Gastrocnemius medialis (tissue), 4 donors: Measurements from ENCODE around the gene MAPK8. TPM values are rescaled to one million over a fixed set of nuclear protein-coding genes. Genes with fewer than 3 reads are reported as not detected.

Experiments
- ATAC-seq, 2 donors: fragments of 150-250 bp; one replicate each; pipeline ENCODE4 v1.9.1; 2016
- DNase-seq, 2 donors: peaks; one replicate each; pipeline ENCODE4 v3.0.0-alpha.2; 2019
- H3K27ac ChIP-seq, 4 donors: fragments of 200-600 bp; sonication (generic); 1 replicate in 1 of 4; 2 replicates in 3 of 4; pipeline ENCODE4 v1.5.1; 2016 to 2018; ENCODE audit warnings: mild to moderate bottlenecking in 2 of 4, moderate library complexity in 1 of 4
- H3K27me3 ChIP-seq, 3 donors: fragments of 200-600 bp; sonication (generic) in 2 of 3; 1 replicate in 1 of 3; 2 replicates in 2 of 3; pipeline versions ENCODE4 v1.5.1 to v1.6.0; 2016 to 2019; ENCODE audit warnings: mild to moderate bottlenecking in 1 of 3, moderate library complexity in 1 of 3
- H3K36me3 ChIP-seq, 2 donors: fragments of 200-600 bp; sonication (generic) in 1 of 2; one replicate each; pipeline ENCODE4 v1.5.1; 2017 to 2018
- H3K4me1 ChIP-seq, 2 donors: fragments of 200-600 bp; sonication (generic) in 1 of 2; one replicate each; pipeline ENCODE4 v1.5.1; 2016 to 2017; ENCODE audit warnings: mild to moderate bottlenecking in 2 of 2
- H3K4me3 ChIP-seq, 4 donors: fragments of 200-600 bp; sonication (generic) in 3 of 4; 1 replicate in 1 of 4; 2 replicates in 3 of 4; pipeline ENCODE4 v1.5.1; 2016 to 2019; ENCODE audit warnings: mild to moderate bottlenecking in 2 of 4
- H3K9me3 ChIP-seq, 3 donors: fragments of 200-600 bp; sonication (generic) in 2 of 3; 1 replicate in 1 of 3; 2 replicates in 2 of 3; pipeline ENCODE4 v1.5.1; 2016 to 2019
- POLR2A ChIP-seq, 2 donors: fragments of 450-650 bp; IDR thresholded peaks; one replicate each; pipeline ENCODE4 v1.6.1; 2017; ENCODE audit warnings: antibody characterized with exemption in 2 of 2, mild to moderate bottlenecking in 2 of 2, moderate library complexity in 2 of 2
- in situ Hi-C, 4 donors: fragments of 200-750 bp; cut with MboI; loops; one replicate each; pipeline versions ENCODE4 v1.15.0 to v1.8.0; 2017; ENCODE audit warnings: low sequenced_read_pairs in 4 of 4
- intact Hi-C: fragments of 100-400 bp; cut with DNase I; formaldehyde crosslinking; loops from one replicate; pipeline ENCODE4 v1.15.1; 2023; ENCODE audit warnings: low total_unique reads
- total RNA-seq, 4 donors: library from RNA; depleted of rRNA; stranded (reverse); fragments of >200 nt; gene quantifications; one replicate each; pipeline versions ENCODE4 v1.1.0 to v1.2.3, GENCODE V29; 2016
- TF ChIP-seq, protein P1 (sequence below), 5 experiments: fragments of 450-650 bp in 3 of 5; fragments of 200-600 bp in 2 of 5; sonication (generic) in 2 of 5; IDR thresholded peaks in 4 of 5; conservative IDR thresholded peaks in 1 of 5; 1 replicate in 4 of 5; 2 replicates in 1 of 5; pipeline ENCODE4 v1.5.1; 2016 to 2019; ENCODE audit warnings: antibody characterized with exemption in 5 of 5, mild to moderate bottlenecking in 3 of 5, moderate library complexity in 3 of 5

MAPK8 gene
- total RNA-seq, 4 donors from 2014 or later, result 25.6 to 52.1 (median 35.4) TPM

GRCh38 chr10:48309711-48310226, 3.3 kb downstream of the MAPK8 start:
- DNase-seq (no peak), ATAC-seq (no peak)
- no peaks in the 10 kb centered on the region for H3K9me3 ChIP-seq
- intact Hi-C loops (loop anchor here (5.0 to 10.0 kb wide), 2 partner anchors 348 to 1215 kb away; no protein-coding TSS in a partner anchor), in situ Hi-C loops (no loop called here)
- H3K4me3 ChIP-seq, result no peak overlapping the region
- peaks cover 38 to 40% of the 10 kb centered on the region in 2 donors for H3K4me1 ChIP-seq
- H3K27me3 ChIP-seq, result no peaks in the 10 kb centered on the region
- no peaks in the 10 kb centered on the region for H3K36me3 ChIP-seq
- no peak overlapping the region for H3K27ac ChIP-seq
- TF ChIP-seq, protein P1, sequence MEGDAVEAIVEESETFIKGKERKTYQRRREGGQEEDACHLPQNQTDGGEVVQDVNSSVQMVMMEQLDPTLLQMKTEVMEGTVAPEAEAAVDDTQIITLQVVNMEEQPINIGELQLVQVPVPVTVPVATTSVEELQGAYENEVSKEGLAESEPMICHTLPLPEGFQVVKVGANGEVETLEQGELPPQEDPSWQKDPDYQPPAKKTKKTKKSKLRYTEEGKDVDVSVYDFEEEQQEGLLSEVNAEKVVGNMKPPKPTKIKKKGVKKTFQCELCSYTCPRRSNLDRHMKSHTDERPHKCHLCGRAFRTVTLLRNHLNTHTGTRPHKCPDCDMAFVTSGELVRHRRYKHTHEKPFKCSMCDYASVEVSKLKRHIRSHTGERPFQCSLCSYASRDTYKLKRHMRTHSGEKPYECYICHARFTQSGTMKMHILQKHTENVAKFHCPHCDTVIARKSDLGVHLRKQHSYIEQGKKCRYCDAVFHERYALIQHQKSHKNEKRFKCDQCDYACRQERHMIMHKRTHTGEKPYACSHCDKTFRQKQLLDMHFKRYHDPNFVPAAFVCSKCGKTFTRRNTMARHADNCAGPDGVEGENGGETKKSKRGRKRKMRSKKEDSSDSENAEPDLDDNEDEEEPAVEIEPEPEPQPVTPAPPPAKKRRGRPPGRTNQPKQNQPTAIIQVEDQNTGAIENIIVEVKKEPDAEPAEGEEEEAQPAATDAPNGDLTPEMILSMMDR (IDR thresholded peaks at IDR 0.05 in 4 of 5, conservative IDR thresholded peaks at IDR 0.05 in 1 of 5), result peak in 1 of 5 experiments; percentile 31
- no peak for TF ChIP-seq POLR2A (IDR thresholded peaks at IDR 0.05)

DNA sequence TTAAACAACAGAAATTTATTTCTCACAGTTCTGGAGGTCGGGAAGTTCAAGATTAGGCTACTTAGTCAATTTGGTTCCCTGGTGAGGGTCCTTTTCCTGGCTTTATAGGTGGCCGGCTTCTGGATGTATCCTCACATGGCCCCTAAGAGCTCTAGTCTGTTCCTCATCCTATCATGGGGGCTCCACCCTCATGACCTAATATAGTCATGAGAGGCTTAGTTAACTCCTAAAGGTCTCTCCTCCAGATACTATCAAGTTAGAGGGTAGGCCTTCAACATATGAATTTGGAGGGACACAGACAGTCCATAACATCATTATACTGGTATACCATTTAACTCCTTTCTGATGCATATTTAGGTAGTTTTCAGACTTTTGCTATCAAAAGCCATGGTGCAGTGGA, 7.6 kb downstream of the MAPK8 start:
- Histone ChIP-seq H3K9me3 (no peaks in the 10 kb centered on the region), H3K27me3 (no peaks in the 10 kb centered on the region), H3K36me3 (no peaks in the 10 kb centered on the region), H3K27ac (no peak overlapping the region), H3K4me3 (no peak overlapping the region), H3K4me1 (peaks cover 23 to 40% of the 10 kb centered on the region in 2 donors)
- in situ Hi-C loops, result no loop called here
- ATAC-seq (no peak), DNase-seq (no peak)
- intact Hi-C loops, result loop anchor here (10.0 kb wide), 1 partner anchor 1211 kb away; no protein-coding TSS in a partner anchor
- TF ChIP-seq, protein P1 (IDR thresholded peaks at IDR 0.05 in 4 of 5, conservative IDR thresholded peaks at IDR 0.05 in 1 of 5), result no peak
- no peak for TF ChIP-seq POLR2A (IDR thresholded peaks at IDR 0.05)

DNA sequence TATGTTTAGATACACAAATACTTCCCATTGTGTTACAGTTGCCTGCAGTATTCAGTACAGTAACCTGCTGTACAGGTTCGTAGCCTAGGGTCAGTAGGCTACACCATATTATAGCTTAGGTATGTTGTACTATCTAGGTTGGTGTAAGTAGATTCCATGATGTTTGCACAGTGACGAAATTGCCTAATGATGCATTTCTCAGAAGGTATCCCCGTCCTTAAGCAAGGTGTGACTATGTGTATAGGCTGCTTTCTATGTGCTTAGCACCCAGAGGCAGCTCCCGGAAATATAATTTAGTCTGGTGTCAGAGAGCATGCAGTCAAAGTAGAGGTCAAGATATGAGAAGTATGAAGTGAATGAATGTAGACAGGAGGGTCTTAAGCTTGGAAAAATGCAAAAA, 9.8 kb downstream of the MAPK8 start:
- Histone ChIP-seq H3K27ac (no peak overlapping the region), H3K9me3 (no peaks in the 10 kb centered on the region), H3K4me1 (peaks cover 5 to 20% of the 10 kb centered on the region in 2 donors), H3K27me3 (no peaks in the 10 kb centered on the region), H3K4me3 (no peak overlapping the region), H3K36me3 (no peaks in the 10 kb centered on the region)
- ATAC-seq (no peak), DNase-seq (no peak)
- intact Hi-C loops, result loop anchor here (10.0 kb wide), 1 partner anchor 1209 kb away; no protein-coding TSS in a partner anchor
- TF ChIP-seq, protein P1 (IDR thresholded peaks at IDR 0.05 in 4 of 5, conservative IDR thresholded peaks at IDR 0.05 in 1 of 5), result no peak
- TF ChIP-seq POLR2A (IDR thresholded peaks at IDR 0.05), result no peak
- in situ Hi-C loops, result no loop called here

DNA sequence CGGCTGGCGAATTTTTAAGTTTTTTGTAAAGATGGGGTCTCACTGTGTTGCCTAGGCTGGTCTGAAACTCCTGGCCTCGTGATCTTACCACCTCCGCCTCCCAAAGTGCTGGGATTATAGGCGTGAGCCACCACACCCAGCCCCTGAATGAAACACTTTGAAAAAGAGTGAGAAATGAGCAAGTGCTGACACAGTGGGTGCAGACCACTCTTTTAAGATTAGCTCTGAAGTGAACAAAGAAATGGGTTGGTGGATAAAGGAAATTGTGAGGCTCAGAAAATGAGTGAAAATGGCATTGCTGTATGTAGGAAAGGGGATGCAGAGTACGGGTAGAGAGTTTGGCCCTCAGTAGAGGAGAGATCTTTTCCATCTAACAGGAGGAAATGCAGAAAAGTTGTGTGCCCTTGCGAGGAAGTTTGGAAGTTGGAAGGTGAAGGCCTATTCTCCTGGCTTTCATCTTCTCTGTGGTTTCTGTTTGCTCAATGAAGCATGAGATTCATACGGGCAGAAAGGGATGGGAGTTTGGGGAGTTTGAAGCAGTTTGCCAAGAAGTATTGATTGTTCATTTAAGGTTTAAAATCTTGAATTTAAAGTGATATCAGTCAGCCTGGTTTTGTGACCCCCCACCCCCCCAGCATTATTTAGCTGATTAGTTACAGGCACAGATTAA, 11.0 kb downstream of the MAPK8 start:
- in situ Hi-C loops, result no loop called here

More for the DNA sequence above, 11.0 kb downstream of the MAPK8 start:
- peaks cover 11 to 24% of the 10 kb centered on the region in 2 donors for H3K4me1 ChIP-seq
- no peak overlapping the region for H3K4me3 ChIP-seq
- H3K27ac ChIP-seq, result no peak overlapping the region
- no peaks in the 10 kb centered on the region for H3K36me3 ChIP-seq
- no peak for DNase-seq
- intact Hi-C loops, result loop anchor here (10.0 kb wide), 1 partner anchor 1207 kb away; no protein-coding TSS in a partner anchor
- no peaks in the 10 kb centered on the region for H3K9me3 ChIP-seq
- no peaks in the 10 kb centered on the region for H3K27me3 ChIP-seq
- no peak for ATAC-seq
- TF ChIP-seq, protein P1 (IDR thresholded peaks at IDR 0.05 in 4 of 5, conservative IDR thresholded peaks at IDR 0.05 in 1 of 5), result no peak
- no peak for TF ChIP-seq POLR2A (IDR thresholded peaks at IDR 0.05)
